ENCODE results near the gene DEFB123.

Gene DEFB123

DNA sequence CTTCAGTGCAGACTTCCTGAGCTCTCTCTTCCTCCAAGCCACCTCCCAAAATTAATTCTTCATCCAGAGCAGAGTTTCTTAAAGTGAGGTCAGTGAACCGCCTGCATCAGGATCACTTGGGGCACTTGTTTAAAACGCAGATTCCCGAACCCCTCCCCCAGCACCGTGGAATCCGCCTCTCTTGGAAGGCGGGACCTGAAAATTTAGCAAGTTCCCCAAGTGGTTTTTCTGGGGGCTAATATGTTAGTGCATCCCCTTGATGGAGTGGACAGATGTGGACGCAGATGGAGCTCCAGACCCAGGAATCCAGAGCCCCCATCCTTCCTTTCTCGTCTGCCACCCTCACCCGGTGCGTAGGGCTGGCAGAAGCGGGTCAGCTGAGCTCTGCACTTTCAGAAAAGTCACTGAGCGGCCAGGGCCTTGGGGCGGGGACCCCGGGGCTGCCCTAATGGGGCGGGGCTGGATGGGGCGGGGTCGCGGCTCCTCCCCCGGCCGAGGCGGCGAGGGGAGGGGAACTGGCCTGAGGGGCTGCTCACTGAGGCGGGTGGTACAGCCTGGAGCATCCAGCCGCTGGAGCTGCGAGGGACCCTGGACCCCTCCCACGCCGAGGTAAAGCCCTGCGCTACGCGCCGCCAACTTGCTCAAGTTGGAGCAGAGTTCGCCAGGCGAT, 34.5 kb downstream of the DEFB123 start, which contains the start of the genes DEFB124 and REM1:
TSS of gene DEFB124 (minus strand) at position 370 of the 670 bp plus-strand sequence. CDS start 2,114 bp downstream, outside the sequence.
TSS of gene REM1 (plus strand) at position 531 of the 670 bp plus-strand sequence. CDS start 1,158 bp downstream, outside the sequence.
- DNase-seq = no peak

DNA sequence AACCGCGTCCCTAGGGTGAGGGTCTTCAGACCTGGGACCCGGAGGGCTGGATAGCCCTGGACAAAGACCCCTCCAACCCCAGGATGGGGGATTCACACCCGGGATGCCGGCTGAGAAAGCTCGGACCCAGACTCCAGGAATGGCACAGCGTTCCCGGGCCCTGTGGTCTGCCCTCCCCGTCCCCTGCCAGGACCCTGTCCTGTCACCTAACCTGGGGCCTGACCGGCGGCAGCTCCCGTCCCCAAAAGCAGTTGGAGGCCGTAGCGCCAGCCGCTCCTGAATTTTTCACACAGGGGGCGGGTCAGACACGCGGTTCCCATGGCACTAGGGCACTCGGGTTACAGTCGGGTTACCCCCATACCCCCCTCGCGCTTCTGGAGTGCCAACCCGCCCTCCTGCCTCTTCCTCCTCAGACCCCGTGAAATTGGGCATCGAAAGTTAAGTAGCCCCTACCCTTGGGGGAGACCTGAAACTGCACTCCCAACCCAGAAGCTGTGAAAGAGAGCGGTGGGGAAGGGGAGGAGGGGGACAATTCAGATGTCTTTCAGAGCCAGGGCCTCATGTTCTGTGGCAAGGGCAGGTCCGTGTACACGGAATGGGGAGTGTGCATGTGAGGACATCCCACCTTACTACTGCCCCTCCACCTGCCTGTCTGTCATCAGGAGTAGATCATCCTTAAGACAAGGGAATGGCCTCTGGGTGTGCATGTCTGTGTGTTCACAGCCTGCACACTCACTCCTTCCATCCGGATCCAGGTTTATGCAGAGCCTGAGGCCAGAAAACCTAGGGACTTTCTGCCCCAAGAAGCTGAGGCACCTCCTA, 35.3 kb downstream of the DEFB123 start:
- no peak for DNase-seq

DNA sequence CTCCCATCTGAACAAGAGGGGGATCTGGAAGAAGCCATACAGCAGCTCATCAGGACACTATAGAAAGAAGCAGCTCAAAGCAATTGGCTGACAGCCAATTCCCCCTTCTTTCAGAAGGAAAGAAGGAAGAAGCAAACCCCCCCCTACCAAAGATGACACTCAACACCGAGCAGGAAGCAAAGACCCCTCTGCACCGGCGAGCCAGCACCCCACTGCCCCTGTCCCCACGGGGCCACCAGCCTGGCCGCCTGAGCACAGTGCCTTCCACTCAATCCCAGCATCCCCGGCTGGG, 35.8 kb downstream of the DEFB123 start:
- DNase-seq = no peak

DNA sequence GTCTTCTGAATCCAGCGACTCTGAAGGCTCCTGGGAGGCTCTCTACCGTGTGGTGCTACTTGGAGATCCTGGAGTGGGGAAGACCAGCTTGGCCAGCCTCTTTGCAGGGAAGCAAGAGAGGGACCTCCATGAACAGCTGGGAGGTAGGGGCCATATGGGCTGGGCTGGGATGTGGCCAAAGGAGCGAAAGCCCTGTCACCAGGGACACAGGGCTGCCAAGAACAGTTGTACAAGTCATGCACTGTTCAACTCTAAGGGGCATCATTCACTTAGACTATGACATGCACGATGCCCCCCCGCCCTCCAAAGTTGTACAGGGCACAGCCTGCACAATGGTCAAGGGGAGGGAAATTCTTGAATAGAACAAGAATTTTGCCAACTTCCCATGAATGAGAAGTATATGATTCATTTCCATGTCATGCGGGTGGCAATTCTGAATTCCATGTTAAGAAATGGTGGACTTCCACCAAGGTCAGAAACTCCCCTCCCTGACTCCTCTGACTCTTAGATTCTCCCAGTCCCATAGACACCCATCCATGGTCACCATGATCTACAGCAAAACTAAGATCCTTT, 36.3 kb downstream of the DEFB123 start:
- DNase-seq = no peak

DNA sequence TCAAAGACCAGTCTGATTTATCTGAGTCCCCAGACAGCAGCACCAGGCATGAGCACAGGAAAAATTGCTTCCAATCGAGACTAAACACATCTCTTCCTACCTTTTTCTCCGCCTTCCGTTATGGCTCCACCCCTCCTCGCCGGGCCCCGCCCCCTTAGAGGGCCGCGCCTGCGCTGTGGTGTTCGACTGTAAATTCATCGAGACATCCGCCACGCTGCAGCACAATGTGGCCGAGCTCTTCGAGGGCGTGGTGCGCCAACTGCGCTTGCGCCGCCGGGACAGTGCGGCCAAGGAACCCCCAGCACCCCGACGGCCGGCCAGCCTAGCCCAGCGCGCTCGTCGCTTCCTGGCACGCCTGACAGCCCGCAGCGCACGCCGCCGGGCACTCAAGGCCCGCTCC, 43.6 kb downstream of the DEFB123 start:
- DNase-seq = peak; percentile 32

DNA sequence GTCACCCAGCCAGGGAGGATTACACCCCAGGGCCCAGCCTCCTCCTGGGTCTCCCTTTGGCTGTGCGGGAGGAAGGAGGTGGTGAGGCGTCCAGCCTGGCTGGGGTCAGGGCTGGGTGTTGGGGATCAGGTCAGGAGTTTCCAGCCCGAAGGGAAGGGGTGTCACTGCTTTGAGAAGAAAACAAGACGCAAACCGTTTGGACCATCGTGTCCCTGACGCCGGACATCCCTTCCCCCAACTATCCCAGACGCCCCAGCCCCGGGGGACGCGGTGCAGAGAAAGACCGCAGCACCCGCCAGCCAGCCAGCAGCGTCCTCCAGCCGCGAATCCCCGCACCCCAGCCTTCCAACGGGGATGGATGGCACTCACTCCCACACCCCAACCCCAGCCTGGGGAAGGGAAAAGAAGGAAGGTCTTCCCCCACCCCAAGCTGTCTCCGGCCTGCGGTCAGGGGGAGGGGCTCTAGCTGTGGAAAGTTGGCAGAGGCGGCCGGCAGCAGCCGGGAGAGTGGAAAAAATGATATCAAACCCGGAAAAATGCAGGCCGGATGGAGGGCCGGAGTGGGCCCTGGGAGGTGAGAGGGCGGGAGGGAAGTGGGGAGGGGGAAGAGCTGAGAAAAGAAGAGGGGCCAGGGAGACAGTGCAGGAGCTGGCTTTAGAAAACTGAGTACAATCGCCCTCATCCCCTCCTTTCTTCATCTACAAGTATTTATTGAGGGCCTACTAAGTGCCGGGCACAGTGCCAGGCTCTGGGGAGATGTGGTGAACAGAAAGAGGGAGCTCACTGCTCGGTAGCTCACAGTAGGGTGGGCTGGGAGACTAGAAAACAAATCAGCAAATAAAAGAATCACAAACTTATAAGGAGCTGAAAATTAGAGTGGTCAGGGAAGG, 45.3 kb downstream of the DEFB123 start:
- peak; percentile 87 for DNase-seq

DNA sequence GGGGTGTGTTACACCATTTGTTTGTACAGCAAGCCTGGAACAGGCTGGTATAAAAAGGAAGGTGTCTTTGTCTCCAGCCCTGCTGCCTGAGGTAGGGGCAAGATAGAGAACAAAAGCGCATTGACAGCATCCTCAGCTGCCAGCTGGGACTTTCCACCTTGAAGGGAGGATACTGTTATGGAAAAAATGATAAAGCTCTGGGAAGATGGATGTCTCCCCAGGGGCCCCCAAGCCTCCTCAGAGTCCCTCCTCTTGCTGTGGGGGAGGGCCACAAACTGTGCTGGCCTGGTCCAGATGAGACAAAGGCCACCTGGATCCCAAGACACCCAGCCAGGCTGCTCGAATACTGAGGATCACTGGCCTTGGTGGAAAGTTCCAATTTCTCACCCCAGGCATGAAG, 47.7 kb downstream of the DEFB123 start:
- DNase-seq = no peak

DNA sequence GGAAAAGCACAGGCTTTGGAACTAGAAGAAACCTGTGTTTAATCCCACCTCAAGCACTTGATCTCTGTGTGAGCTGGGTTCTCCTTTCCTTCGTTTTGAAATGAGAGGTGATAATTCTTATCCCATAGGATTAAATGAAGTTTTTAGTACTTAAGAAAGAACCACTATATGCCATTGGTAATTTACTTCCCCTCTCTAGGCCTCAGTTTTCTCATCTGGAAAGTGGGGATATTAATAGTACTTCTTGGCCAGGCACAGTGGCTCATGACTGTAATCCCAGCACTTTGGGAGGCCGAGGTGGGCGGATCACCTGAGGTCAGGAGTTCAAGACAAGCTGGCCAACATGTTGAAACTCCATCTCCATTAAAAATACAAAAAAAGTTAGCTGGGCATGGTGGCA, 48.7 kb downstream of the DEFB123 start:
- no peak for DNase-seq

DNA sequence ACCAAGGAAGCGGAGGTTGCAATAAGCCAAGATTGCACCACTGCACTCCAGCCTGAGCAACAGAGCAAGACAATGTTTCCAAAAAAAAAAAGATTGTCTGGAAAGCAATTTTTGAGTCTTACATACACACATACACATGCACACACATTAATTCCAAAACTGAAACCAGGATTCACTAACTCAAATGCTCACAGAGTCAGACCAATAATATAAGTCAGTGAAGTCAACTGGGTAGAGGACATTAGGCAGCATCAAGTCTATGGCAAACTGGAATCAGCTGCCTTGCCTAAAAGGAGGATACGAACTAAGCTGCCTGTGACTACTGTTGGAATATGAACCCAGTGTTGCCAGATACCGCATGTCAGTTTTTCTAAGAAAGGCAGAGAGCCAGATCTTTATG, 50.3 kb downstream of the DEFB123 start:
- DNase-seq = no peak

DNA sequence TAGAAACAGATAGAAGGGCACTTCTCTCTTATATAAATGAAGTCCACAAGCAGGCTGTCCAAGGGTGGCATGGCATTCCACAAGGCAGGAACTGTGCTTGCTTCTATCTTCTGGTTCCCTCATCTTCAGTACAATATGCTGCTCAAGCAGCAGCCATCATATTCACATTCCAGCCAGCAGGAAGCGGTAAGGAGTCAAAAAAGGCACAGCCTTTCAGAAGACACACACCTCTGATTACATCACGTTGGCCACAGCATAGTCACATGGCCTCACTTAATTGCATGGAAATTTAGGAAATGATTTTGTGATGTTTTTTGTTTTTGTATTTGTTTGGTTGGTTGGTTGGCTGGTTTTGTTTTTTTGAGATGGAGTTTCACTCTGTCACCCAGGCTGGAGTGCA, 53.7 kb downstream of the DEFB123 start:
- peak; percentile 46 for DNase-seq

DNA sequence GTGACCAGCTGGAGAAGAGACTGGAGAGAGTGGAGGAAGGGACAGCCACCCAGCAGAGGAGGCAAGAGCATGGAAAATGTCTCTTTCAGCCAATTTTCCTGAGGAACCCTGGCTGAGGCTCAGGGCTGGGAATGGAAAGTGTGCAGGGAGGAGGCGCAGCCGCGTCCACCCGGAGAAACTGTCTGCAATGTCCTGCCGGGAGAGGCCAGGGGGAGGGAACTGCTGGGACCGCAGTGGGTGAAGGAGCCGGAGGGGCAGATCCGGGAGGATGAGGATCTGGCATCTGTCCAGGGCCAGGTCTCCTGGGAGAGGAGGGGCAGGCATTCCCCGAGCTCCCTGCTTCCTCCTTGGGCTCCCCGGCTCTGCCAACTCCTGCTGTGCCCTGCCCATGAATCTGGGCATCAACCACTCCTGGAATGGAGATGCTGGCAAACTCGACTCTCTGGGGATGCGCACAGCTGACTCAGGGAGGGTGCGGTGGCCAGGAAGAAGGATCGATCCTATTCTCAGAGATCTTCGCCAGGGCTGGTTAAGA, 56.4 kb downstream of the DEFB123 start:
- peak; percentile 49 for DNase-seq

DNA sequence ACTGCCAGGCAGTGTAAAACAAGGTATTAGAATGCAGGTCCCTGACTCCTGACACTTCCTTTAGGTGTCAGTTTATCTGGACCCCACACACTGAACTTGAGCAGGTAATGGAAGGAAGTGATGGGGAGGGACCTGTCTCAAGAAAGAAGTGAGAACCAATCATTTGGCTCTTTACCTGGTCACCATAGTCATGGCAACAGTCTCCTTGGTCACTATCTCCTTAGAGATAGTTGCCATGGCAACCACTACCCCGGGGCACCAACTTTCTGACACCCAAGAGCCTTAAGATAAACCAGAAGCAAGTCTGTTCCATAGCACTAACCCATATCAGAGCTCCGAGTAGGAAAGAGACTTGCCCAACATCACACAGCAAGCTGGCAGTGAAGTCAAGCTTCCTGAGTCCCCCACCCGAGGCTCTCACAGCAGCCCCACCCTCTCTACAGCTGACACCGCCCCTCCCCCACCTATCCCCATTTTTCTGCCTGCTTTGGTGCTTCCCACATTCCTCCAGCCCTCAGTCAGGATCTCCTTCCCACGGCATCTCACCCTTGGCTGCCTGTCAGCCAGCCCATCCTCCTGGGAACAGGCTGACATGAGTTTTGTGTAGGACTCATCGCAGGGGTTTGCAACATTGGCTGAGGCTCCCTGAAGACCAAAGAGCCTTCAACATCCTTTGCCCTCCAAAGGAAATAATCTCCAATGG, 57.6 kb downstream of the DEFB123 start:
- peak; percentile 91 for DNase-seq
